ENCODE measurements around the gene ITGB4.

ITGB4 gene

DNA sequence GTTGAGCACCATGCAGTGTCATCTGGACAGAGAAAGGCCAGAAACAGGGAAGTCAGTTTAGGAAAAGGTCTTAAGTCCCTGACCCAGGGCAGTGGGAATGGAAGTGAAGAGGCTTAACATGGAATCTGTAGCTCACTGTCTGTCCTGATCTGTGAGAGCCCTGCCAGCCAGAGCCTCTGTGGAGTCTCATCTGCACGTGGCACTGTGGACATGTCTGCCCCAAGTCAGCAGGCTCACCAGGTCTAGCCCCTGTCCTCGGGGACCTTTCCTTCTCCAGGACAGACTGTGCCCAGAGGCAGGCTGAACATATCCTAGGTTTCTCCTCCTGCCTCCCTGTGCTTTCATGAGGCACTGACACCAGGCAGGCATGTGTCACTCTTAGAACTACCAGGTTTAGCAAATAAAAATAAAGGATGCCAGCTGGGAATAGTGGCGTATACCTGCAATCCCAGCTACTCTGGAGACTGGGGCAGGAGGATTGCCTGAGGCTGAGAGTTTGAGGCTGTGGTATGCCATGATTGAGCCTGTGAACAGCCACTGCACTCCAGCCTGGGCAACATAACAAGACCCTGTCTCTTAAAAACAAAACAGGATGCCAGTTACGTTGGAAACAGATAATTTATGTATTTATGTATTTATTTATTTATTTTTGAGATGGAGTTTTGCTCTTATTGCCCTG, 85.7 kb downstream of the ITGB4 start:
- DNase-seq (ENCODE audit: low read depth in 2 of 2) = no peak
- TF ChIP-seq, protein P1, sequence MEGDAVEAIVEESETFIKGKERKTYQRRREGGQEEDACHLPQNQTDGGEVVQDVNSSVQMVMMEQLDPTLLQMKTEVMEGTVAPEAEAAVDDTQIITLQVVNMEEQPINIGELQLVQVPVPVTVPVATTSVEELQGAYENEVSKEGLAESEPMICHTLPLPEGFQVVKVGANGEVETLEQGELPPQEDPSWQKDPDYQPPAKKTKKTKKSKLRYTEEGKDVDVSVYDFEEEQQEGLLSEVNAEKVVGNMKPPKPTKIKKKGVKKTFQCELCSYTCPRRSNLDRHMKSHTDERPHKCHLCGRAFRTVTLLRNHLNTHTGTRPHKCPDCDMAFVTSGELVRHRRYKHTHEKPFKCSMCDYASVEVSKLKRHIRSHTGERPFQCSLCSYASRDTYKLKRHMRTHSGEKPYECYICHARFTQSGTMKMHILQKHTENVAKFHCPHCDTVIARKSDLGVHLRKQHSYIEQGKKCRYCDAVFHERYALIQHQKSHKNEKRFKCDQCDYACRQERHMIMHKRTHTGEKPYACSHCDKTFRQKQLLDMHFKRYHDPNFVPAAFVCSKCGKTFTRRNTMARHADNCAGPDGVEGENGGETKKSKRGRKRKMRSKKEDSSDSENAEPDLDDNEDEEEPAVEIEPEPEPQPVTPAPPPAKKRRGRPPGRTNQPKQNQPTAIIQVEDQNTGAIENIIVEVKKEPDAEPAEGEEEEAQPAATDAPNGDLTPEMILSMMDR (IDR thresholded peaks at IDR 0.05; ENCODE audit: low read depth, low read length) = no peak
- H3K4me3 ChIP-seq (replicated peaks in 1 of 2; ENCODE audit: low read depth in 2 of 2, low read length in 2 of 2) = no peak overlapping the region

Data from cardiac fibroblast (primary cell).